Aorta (tissue), 5 donors: Measurements from ENCODE around the gene ZSCAN5B. TPM values are rescaled to one million over a fixed set of nuclear protein-coding genes. Genes with fewer than 3 reads are reported as not detected.
"Not testable (repeated sequence)": the region's sequence is repeated elsewhere in the genome, so short reads cannot be mapped to it uniquely, and the experiment has no call there.

ENCODE experiments used
- ATAC-seq: fragments of 200-7000 bp; cut with Tn5 transposase; one replicate; pipeline ENCODE4 v1.9.1; 2022; ENCODE audit warnings: moderate library complexity; ENCODE audit not compliant: low FRiP score
- DNase-seq, 2 donors: peaks; one replicate each; pipeline ENCODE4 v3.0.0-alpha.2; 2020
- H3K27ac ChIP-seq, 2 donors: one replicate each; pipeline ENCODE4 v1.5.1; 2013; ENCODE audit warnings: low read length in 2 of 2, mild to moderate bottlenecking in 2 of 2, moderate library complexity in 2 of 2, control low read depth in 1 of 2, inconsistent platforms in 1 of 2, low read depth in 1 of 2
- H3K27me3 ChIP-seq, 2 donors: one replicate each; pipeline ENCODE4 v1.6.1; 2013; ENCODE audit warnings: control low read depth in 1 of 2, low read length in 1 of 2, mild to moderate bottlenecking in 1 of 2, moderate library complexity in 1 of 2; ENCODE audit not compliant: insufficient read depth in 2 of 2, control insufficient read depth in 1 of 2
- H3K36me3 ChIP-seq, 2 donors: one replicate each; pipeline ENCODE4 v1.6.1; 2013; ENCODE audit warnings: control low read depth in 1 of 2, low read length in 1 of 2, mild to moderate bottlenecking in 1 of 2; ENCODE audit not compliant: insufficient read depth in 2 of 2, control insufficient read depth in 1 of 2
- H3K4me1 ChIP-seq, 2 donors: one replicate each; pipeline ENCODE4 v1.6.1; 2013; ENCODE audit warnings: low read length in 2 of 2, control low read depth in 1 of 2, mild to moderate bottlenecking in 1 of 2, moderate library complexity in 1 of 2; ENCODE audit not compliant: insufficient read depth in 2 of 2, control insufficient read depth in 1 of 2
- H3K4me3 ChIP-seq, 2 donors: one replicate each; pipeline ENCODE4 v1.5.1; 2013; ENCODE audit warnings: low read length in 2 of 2, control low read depth in 1 of 2, mild to moderate bottlenecking in 1 of 2
- H3K9me3 ChIP-seq: one replicate; pipeline ENCODE4 v1.6.1; 2013; ENCODE audit warnings: mild to moderate bottlenecking, low read length; ENCODE audit not compliant: control insufficient read depth
- WGBS, 2 donors: extraction: QIAGEN DNeasy Blood & Tissue Kit; methylation state at CpG; one replicate each; pipeline ENCODE4 v1.1.7; 2013; 5-methylcytosine and 5-hydroxymethylcytosine counted together
- intact Hi-C, 2 donors: fragments of 100-400 bp; cut with DNase I; formaldehyde crosslinking; loops; one replicate each; pipeline versions ENCODE4 v1.14.2 to v1.15.0; 2022
- polyA plus RNA-seq, 2 donors: library from polyadenylated mRNA; stranded (reverse); fragments of 200-250 nt; gene quantifications; one replicate each; pipeline ENCODE4 v1.2.3, GENCODE V29; 2013
- total RNA-seq, 2 donors: library from RNA; stranded (reverse); fragmentation: NEBNext Ultra II Directional; extraction: Animal tissue kit (Norgen Biotek cat#: 25700); gene quantifications; one replicate each; pipeline ENCODE4 v1.2.1, GENCODE V29; 2021
- donor health status: healthy with polysubstance abuse.
- donor health status: Bipolar disorder and iron deficiency.
- donor health status: DM: no; HTN: no; CAD: no.
- donor health status: DM: no; HTN: no; CAD: no.
- donor health status: DM: yes; HTN: yes; CAD: no.

ZSCAN5B gene
- total and polyA plus RNA-seq, 4 donors, result not detected

DNA sequence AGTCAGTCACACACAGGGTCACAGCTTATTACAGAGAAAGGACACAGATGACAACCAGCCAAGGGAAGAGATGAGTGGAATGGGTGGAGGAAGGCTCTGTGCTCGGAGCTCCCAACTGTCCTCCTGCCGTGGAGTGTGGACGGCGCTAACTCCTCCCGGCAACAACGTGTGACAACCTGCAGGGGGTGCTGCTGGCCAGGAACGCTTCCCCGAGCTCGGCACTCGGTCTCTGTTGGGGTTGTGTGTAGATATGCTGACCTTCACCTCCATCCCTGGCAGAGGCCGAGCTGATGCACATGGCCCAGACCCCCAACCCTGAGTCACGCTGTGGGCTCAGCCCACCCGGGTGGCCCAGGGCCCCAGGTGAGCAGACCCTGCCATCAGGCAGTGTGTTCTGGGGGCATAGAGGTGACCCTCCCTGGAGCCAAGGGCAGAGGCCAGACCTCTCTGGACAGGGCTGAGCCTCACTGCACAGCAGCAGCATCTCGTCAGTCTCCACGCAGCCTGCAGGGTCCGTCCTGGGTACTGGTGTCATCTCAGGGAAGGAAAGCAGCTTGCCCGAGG is 42.4 kb downstream of the ZSCAN5B start:
- no peak overlapping the region for H3K27ac ChIP-seq
- peaks cover 0 to 2% of the 10 kb centered on the region in 2 donors for H3K36me3 ChIP-seq
- no peak overlapping the region for H3K4me3 ChIP-seq
- no peaks in the 10 kb centered on the region for H3K27me3 ChIP-seq
- WGBS, 2 donors, result 60 to 64% methylated on average over 17 of the region's 17 CpGs
- no peaks in the 10 kb centered on the region for H3K9me3 ChIP-seq
- H3K4me1 ChIP-seq, result no peaks in the 10 kb centered on the region
- ATAC-seq, result no peak
- no peak for DNase-seq
- intact Hi-C loops, result no loop called here

DNA sequence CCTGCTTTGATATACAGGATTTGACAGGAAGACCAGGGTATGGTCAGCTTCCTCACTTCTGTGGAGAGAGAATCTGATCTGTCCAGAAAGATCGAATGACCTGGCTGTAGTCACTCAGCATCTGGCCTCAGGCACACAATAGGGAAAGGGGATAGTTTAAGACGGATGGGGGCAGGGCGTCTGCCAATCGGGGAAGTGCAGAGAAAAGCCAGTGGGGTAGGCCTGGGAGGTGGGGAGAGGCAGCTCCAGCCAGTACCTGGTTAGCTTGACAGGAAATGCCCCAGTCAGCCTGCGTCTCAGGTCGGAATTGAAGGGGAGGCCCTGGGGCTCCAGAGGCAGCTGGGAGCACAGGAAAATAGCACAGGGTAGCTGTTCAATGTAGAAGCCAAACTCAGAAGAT is 44.1 kb downstream of the ZSCAN5B start:
- WGBS, 2 donors, result 57 to 59% methylated on average over 6 of the region's 6 CpGs
- intact Hi-C loops, result no loop called here
- no peaks in the 10 kb centered on the region for H3K9me3 ChIP-seq
- H3K4me1 ChIP-seq, result no peaks in the 10 kb centered on the region
- no peaks in the 10 kb centered on the region for H3K36me3 ChIP-seq
- no peak overlapping the region for H3K4me3 ChIP-seq
- no peak for DNase-seq
- no peak for ATAC-seq
- no peak overlapping the region for H3K27ac ChIP-seq
- H3K27me3 ChIP-seq, result no peaks in the 10 kb centered on the region

DNA sequence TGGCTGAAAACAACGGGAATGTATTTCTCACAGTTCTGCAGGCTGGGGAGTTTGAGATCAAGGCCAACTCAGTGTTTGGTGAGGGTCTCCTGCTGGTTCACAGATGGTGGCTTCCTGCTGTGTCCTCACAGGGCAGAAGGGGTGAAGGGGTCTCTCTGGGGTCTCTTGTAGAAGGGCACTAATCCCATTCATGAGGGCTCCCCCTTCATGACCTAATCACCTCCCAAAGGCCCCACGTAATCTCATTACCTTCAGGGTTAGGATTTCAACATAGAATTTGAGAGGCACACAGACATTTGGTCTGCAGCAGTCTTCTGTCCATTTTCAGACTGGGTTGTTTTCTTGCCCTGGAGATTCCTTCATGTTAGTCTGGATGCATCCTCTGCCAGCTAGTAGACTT is 44.9 kb downstream of the ZSCAN5B start:
- Histone ChIP-seq H3K27ac (no peak overlapping the region), H3K4me3 (no peak overlapping the region), H3K36me3 (peaks cover 0 to 2% of the 10 kb centered on the region in 2 donors), H3K27me3 (no peaks in the 10 kb centered on the region), H3K9me3 (no peaks in the 10 kb centered on the region), H3K4me1 (no peaks in the 10 kb centered on the region)
- WGBS, 2 donors, result 81 to 84% methylated on average over 2 of the region's 2 CpGs
- no peak for DNase-seq
- intact Hi-C loops, result no loop called here
- no peak for ATAC-seq

DNA sequence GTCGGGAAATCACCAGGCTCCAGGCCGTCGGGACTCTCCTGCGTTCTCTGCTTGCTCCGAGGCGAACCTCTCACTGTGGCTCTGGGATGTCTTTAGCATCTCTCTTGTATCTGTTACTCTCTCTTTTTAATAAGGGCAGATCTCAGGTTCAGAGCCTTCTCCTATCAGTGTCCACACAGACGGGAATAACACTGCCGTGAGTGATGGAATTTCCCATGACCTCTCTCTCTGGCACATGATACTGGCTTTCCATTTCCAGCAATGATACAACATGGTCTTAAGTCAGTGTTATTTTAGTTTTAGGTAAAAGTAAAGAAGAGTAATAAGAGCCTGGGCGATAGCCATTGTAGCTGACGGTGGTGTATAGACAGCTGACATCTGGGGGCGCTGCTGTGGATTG is 47.2 kb downstream of the ZSCAN5B start:
- intact Hi-C loops, result no loop called here
- Histone ChIP-seq H3K4me1 (no peaks in the 10 kb centered on the region), H3K4me3 (no peak overlapping the region), H3K36me3 (peaks cover 0 to 2% of the 10 kb centered on the region in 2 donors), H3K27ac (no peak overlapping the region), H3K27me3 (no peaks in the 10 kb centered on the region), H3K9me3 (no peaks in the 10 kb centered on the region)
- WGBS, 2 donors, result 72 to 76% methylated on average over 11 of the region's 11 CpGs
- no peak for ATAC-seq
- no peak for DNase-seq

DNA sequence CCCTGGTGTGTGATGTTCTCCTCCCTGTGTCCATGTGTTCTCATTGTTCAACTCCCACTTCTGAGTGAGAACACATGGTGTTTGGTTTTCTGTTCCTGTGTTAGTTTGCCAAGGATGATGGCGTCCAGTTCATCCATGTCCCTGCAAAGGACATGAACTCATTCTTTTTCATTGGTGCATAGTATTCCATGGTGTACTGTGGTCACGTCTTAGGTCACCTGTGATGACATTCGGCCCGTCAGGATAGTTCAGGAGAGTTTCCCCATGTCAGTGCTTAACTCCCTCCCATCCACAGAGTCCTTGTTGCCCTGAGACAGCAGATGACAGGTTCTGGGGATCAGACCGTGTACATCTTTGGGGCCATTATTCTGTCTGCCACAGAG is 47.9 kb downstream of the ZSCAN5B start:
- no peak for DNase-seq
- no peaks in the 10 kb centered on the region for H3K9me3 ChIP-seq
- no peak overlapping the region for H3K27ac ChIP-seq
- ATAC-seq, result no peak
- no peaks in the 10 kb centered on the region for H3K27me3 ChIP-seq
- no peaks in the 10 kb centered on the region for H3K4me1 ChIP-seq
- intact Hi-C loops, result loop anchor here in 1 of 2 donors (10.0 kb wide), 1 partner anchor 165 kb away; the partner anchor contains the start of gene ZSCAN5A
- 92 to 96% methylated on average over 5 of the region's 5 CpGs for WGBS, 2 donors
- H3K4me3 ChIP-seq, result no peak overlapping the region
- peaks cover 0 to 2% of the 10 kb centered on the region in 2 donors for H3K36me3 ChIP-seq

DNA sequence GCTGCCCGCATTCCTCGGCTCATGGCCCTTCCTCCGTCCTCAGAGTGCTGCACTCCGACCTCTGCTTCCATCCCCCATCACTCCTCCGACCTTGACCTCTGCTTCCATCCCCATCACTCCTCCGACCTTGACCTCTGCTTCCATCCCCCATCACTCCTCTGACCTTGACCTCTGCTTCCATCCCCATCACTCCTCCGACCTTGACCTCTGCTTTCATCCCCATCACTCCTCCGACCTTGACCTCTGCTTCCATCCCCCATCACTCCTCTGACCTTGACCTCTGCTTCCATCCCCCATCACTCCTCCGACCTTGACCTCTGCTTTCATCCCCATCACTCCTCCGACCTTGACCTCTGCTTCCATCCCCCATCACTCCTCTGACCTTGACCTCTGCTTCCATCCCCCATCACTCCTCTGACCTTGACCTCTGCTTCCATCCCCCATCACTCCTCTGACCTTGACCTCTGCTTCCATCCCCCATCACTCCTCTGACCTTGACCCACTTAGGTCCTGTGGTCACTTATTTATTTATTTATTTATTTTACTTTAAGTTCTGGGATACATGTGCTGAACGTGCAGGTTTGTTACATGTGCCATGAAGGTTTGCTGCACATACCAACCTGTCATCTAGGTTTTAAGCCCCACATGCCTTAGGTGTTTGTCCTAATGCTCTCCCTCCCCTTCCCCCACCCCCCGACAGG is 48.5 kb downstream of the ZSCAN5B start:
- not testable (repeated sequence) for H3K4me1 ChIP-seq, ATAC-seq, H3K9me3 ChIP-seq, H3K27me3 ChIP-seq, H3K27ac ChIP-seq, H3K4me3 ChIP-seq, DNase-seq, H3K36me3 ChIP-seq
- intact Hi-C loops, result loop anchor here in 1 of 2 donors (10.0 kb wide), 1 partner anchor 166 kb away; the partner anchor contains the start of gene ZSCAN5A
- 94 to 96% methylated on average over 12 of the region's 12 CpGs for WGBS, 2 donors

DNA sequence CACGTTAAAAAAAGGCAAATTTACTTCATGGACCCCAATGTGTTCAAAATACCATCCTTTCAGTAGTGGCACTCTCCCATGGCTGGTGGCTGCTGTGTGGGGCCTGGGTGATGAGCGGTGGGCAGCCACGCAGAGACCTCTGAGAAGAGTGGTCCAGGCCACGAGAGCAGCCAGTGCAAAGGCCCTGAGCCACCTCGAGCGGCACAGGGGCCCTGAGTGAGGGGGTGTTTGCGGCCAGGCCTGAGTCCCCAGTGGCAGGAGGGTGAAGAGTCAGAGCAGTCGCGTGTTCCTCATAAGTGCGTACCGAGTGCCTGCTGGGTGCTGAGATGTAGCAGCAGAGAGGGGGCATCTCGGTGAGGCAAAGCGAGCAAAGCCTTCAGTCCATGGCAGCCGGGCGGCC is 49.5 kb downstream of the ZSCAN5B start:
- DNase-seq (no peak), ATAC-seq (no peak)
- Histone ChIP-seq H3K4me3 (no peak overlapping the region), H3K4me1 (no peaks in the 10 kb centered on the region), H3K9me3 (no peaks in the 10 kb centered on the region), H3K27ac (no peak overlapping the region), H3K27me3 (no peaks in the 10 kb centered on the region), H3K36me3 (peaks cover 0 to 2% of the 10 kb centered on the region in 2 donors)
- intact Hi-C loops, result loop anchor here in 1 of 2 donors (10.0 kb wide), 1 partner anchor 167 kb away; the partner anchor contains the start of gene ZSCAN5A
- 97% methylated on average over 15 of the region's 15 CpGs for WGBS, 2 donors

DNA sequence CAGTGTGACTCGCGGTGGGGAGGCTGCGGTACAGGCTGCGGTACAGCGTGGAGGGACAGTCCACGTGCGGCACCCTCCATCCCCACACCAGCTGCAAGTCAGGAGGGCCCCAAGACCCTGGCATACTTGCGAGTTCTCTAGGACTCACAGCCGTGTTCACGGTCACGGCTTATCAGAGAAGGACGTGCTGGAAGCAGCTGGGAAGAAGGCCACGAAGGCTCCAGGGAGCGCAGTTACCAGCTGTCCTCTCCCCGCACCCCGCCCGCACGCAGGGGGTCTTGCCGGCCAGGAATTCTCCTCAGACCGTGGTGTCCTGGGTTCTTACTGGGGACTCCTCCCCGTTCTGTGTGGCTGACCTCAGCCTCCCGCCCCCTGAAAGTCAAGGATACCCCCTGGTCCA is 50.3 kb downstream of the ZSCAN5B start:
- Histone ChIP-seq H3K27ac (no peak overlapping the region), H3K9me3 (no peaks in the 10 kb centered on the region), H3K36me3 (peaks cover 0 to 2% of the 10 kb centered on the region in 2 donors), H3K4me3 (no peak overlapping the region), H3K4me1 (no peaks in the 10 kb centered on the region), H3K27me3 (no peaks in the 10 kb centered on the region)
- 92 to 94% methylated on average over 22 of the region's 22 CpGs for WGBS, 2 donors
- intact Hi-C loops, result loop anchor here in 1 of 2 donors (10.0 kb wide), 1 partner anchor 167 kb away; the partner anchor contains the start of gene ZSCAN5A
- peak; percentile 8 for ATAC-seq
- DNase-seq, result no peak

DNA sequence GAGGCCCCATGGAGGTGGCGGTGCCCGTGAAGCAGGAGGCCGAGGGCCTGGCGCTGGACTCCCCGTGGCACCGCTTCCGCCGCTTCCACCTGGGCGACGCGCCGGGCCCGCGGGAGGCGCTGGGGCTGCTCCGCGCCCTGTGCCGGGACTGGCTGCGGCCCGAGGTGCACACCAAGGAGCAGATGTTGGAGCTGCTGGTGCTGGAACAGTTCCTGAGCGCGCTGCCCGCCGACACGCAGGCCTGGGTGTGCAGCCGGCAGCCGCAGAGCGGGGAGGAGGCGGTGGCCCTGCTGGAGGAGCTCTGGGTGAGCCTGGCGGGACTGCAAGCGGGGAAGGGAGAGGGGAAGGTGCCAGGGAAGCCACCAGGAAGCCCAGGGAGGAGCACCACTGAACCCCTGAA is 50.7 kb downstream of the ZSCAN5B start:
- Histone ChIP-seq H3K4me1 (no peaks in the 10 kb centered on the region), H3K27me3 (no peaks in the 10 kb centered on the region), H3K4me3 (no peak overlapping the region), H3K27ac (no peak overlapping the region), H3K36me3 (peaks cover 0 to 2% of the 10 kb centered on the region in 2 donors), H3K9me3 (no peaks in the 10 kb centered on the region)
- ATAC-seq, result no peak
- DNase-seq, result no peak
- intact Hi-C loops, result loop anchor here in 1 of 2 donors (10.0 kb wide), 1 partner anchor 168 kb away; the partner anchor contains the start of gene ZSCAN5A
- 96% methylated on average over 31 of the region's 31 CpGs for WGBS, 2 donors
